ENCODE data around the gene LTBP1.

LTBP1 gene

GRCh38 chr2:32932825-32933755 is 13.7 kb upstream of the LTBP1 start:
- DNase-seq, result no peak

- DNase-seq, result no peak
These were observed 13.0 kb upstream of the LTBP1 start for GRCh38 chr2:32933756-32934095.

DNA sequence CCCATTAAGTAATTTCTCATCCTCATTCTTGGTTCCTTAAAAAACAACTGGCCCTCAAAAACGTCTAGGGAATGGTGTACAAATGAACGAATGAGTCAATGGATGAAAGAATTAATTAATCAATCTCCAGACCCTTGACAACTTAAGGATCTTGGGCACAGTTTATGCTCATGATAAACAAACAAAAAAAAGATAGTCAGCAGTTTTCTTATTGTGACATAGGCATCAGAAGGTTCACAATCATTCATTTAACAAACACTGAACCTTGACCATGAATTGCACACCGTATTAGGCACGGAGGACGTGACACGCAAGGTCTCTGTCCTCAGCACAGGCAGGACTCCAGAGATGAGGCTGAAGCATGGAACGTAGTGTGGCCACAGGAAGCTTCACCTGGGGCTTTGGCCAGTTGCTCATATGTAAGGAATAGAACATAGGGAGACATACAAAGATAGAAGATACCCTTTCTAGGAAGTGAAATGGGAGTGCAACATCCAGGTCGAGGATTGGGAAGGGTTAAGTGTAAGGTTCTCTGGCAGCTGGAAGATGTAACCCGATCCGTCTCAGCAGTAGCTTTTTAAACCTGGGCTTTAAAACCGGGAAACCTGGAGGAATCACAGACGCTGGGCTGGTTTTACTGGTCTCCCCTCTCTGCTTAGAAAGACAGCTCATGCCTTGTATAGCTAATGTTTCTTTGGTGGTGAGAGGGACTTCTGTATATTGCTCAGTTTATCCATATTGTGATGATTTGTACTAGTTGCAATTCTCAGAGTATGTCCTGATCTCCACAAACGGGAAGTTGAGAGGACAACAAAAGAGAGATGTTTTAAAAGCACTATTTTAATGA is 8.9 kb upstream of the LTBP1 start:
- DNase-seq, result no peak

DNA sequence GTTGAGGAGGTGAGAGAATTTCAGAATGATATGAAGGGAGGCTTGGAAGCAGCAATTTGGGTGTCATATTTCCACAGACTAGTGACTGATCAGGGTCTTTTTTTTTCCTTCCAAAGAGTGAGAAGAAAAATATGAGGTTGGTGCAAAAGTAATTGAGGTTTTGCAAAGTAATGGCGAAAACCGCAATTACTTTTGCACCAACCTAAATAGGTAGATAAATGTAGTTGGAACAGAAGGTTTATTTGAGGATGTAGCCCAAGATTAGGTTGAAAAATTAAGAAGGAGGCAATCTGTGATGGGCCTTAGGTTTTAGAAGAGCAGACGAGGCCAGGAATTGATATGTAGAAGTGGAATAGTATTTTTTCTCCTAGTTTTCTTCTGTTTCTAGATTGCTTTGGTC is 7.8 kb upstream of the LTBP1 start:
- DNase-seq, result no peak

- peak; percentile 31 for DNase-seq
These were observed 6.3 kb upstream of the LTBP1 start for GRCh38 chr2:32940316-32940997.

DNA sequence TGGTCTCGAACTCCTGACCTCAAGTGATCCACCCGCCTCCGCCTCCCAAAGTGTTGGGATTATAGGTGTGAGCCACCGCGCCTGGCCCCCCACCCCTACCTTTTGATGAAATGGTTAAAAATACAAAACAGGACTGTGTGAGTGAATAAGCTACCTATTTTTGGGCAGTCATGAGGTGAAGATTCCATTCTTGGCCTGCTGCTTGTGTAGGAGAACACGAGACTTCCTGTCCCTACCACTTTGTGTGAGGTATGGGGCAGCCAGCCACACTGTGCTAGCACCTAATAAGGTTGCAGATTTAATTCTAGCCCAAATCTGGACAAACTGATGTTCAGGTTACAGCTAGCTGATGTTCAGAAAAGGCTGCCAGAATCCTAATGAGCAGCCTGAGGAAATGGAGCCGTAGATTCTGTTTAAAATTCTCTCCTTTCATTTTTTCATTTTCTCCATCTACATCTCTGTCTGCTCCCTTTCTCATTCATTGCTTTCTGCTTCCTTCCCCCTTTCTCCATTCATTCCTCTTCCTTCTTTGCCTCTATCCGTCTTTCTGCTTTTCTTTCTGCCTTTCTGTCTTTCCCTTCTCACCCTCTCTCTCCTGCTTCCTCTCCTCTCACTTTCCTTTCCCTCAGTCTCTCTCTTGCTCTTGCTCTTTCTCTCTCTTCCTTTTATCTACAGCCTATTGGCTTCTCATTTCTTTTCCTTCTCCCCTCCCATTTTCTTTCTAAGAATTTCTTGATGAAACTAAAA is 4.6 kb upstream of the LTBP1 start:
- no peak for DNase-seq

- DNase-seq, result no peak
These were observed 3.8 kb upstream of the LTBP1 start for GRCh38 chr2:32942793-32943485.

- no peak for DNase-seq
These were observed 1.5 kb upstream of the LTBP1 start for GRCh38 chr2:32945286-32945685.

DNA sequence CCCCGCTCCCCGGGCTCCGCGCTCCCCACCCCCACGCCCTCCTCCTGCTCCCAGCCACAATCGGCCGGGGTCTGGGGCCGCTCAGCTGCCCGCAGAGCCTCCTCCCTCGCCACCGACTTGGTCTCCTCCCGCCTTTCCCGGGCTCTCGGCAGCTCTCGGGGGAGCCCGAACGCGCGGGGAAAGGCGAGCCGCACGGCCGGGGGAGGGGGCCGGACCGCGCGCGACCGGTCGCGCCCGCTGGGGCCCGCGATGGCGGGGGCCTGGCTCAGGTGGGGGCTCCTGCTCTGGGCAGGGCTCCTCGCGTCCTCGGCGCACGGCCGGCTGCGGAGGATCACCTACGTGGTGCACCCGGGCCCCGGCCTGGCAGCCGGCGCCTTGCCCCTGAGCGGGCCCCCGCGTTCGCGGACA is 327 bp downstream of the LTBP1 start:
- DNase-seq, result peak; percentile 13

GRCh38 chr2:32947484-32948143 is 861 bp downstream of the LTBP1 start:
- DNase-seq, result peak; percentile 58

- DNase-seq, result no peak
These were observed 1.5 kb downstream of the LTBP1 start for GRCh38 chr2:32948266-32948665.

GRCh38 chr2:32949260-32949659 is 2.5 kb downstream of the LTBP1 start:
- DNase-seq, result peak; percentile 21

GRCh38 chr2:32951672-32952071 is 4.9 kb downstream of the LTBP1 start:
- DNase-seq, result peak; percentile 57

DNA sequence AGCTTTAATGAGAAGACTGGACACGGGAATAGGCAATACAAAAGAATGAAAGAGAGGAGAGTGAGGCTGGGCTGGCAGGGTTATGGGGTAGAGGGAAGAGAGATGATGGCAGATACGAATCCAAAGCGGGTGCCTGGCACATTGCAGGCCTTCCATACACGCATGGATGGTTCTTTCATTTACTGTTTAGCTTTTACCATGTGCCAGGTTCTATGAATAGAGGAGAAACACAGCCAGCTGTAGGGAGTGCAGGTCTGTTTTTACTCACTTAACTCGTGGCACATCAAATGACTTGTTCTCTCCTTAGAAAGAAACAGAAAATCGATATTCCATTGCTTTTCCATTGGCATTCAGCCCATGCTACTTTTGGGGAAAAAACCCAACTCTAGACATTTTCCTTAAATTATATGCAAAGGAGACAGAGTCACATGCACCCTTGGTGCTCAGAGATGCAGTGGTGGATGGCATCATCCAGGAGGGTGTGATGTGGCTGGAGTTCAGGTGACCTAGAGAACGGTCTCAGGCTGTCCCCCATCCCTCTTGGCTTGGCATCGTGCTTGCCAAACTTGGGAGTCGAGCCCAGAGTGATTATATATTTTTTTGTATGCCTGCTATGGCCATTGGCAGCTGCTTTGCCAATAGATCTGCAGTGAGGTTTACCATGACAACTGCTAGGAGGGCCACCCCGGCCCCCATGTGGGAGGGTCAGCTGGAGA is 6.2 kb downstream of the LTBP1 start:
- DNase-seq, result no peak

- DNase-seq, result no peak
These were observed 7.5 kb downstream of the LTBP1 start for GRCh38 chr2:32954206-32954605.

GRCh38 chr2:32958821-32959220 is 12.1 kb downstream of the LTBP1 start:
- no peak for DNase-seq

GRCh38 chr2:32960238-32960637 is 13.5 kb downstream of the LTBP1 start:
- no peak for DNase-seq

- peak; percentile 82 for DNase-seq
These were observed 14.1 kb downstream of the LTBP1 start for GRCh38 chr2:32960647-32961403.

GRCh38 chr2:32962690-32963089 is 15.9 kb downstream of the LTBP1 start:
- DNase-seq, result no peak

GRCh38 chr2:32963941-32964340 is 17.2 kb downstream of the LTBP1 start:
- no peak for DNase-seq
